ENCODE results near the gene KCNC4.

DNA sequence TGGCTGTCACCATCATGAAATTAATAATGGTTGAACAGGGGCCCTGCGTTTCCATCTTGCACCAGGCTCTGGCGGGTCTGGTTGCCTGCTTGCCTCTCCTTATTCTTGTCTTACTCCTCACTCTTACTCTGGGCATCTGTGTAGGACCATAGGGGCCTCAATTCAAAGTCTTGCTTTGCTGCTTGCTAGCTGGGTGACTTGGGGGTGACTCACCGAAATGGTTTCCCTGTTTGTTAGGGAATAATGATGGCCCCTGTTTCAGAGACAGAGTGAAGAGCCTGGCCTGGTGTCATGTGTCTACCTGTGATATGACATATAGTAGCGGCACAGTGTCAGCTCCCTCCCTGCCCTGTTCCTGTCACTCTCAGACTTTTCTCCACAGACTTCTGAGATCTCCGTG lies 24.6 kb downstream of the KCNC4 start:
- TF ChIP-seq, protein P1, sequence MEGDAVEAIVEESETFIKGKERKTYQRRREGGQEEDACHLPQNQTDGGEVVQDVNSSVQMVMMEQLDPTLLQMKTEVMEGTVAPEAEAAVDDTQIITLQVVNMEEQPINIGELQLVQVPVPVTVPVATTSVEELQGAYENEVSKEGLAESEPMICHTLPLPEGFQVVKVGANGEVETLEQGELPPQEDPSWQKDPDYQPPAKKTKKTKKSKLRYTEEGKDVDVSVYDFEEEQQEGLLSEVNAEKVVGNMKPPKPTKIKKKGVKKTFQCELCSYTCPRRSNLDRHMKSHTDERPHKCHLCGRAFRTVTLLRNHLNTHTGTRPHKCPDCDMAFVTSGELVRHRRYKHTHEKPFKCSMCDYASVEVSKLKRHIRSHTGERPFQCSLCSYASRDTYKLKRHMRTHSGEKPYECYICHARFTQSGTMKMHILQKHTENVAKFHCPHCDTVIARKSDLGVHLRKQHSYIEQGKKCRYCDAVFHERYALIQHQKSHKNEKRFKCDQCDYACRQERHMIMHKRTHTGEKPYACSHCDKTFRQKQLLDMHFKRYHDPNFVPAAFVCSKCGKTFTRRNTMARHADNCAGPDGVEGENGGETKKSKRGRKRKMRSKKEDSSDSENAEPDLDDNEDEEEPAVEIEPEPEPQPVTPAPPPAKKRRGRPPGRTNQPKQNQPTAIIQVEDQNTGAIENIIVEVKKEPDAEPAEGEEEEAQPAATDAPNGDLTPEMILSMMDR (conservative IDR thresholded peaks at IDR 0.05; ENCODE audit: low read depth, low read length) = no peak
- no peak for TF ChIP-seq POLR2A (IDR thresholded peaks at IDR 0.05; ENCODE audit: low read depth, low read length)
- TF ChIP-seq, protein P2, sequence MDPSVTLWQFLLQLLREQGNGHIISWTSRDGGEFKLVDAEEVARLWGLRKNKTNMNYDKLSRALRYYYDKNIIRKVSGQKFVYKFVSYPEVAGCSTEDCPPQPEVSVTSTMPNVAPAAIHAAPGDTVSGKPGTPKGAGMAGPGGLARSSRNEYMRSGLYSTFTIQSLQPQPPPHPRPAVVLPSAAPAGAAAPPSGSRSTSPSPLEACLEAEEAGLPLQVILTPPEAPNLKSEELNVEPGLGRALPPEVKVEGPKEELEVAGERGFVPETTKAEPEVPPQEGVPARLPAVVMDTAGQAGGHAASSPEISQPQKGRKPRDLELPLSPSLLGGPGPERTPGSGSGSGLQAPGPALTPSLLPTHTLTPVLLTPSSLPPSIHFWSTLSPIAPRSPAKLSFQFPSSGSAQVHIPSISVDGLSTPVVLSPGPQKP (IDR thresholded peaks at IDR 0.05; ENCODE audit: borderline replicate concordance, low read depth, low read length) = no peak
- no peak for TF ChIP-seq RAD21 (IDR thresholded peaks at IDR 0.05; ENCODE audit: low read length)
- no peak for TF ChIP-seq RFX5 (IDR thresholded peaks at IDR 0.05; ENCODE audit: low read depth, low read length)
